Measurements from ENCODE around the gene ZCCHC13. TPM values are rescaled to one million over a fixed set of nuclear protein-coding genes. Genes with fewer than 3 reads are reported as not detected.

ZCCHC13 gene
- total RNA-seq, 1 donor from 2014 or later, result not detected

GRCh38 chrX:74353984-74354383, 50.0 kb downstream of the ZCCHC13 start:
- no peaks in the 10 kb centered on the region for H3K4me1 Mint-ChIP-seq (ENCODE audit: low read depth)
- peaks cover 2% of the 10 kb centered on the region for H3K27me3 Mint-ChIP-seq (ENCODE audit: low read depth)
- DNase-seq (ENCODE audit: low spot score), result no peak
- H3K9me3 Mint-ChIP-seq (ENCODE audit: low read depth), result no peaks in the 10 kb centered on the region
- no peaks in the 10 kb centered on the region for H3K36me3 Mint-ChIP-seq (ENCODE audit: low read depth)
- no peak overlapping the region for H3K4me3 Mint-ChIP-seq (ENCODE audit: unreplicated experiment)
- no peak for TF ChIP-seq CTCF (IDR thresholded peaks at IDR 0.05)
- no peak overlapping the region for H3K27ac Mint-ChIP-seq (ENCODE audit: unreplicated experiment)

Small RNA genes lying within 50 kb of the gene (microRNA-seq; reads per million reads assigned to microRNA genes)
- gene MIR374A (ENCODE audit: borderline number of aligned reads), result 629 reads per million, percentile 76 among the genes with 10 or more reads in this experiment
- 8.9 reads per million, percentile 20 among the genes with 10 or more reads in this experiment for gene MIR545 (ENCODE audit: borderline number of aligned reads)

Other genes with a start within 250 kb of the ZCCHC13 start
- gene SLC16A2, start 117.3 kb downstream of the ZCCHC13 start, total RNA-seq, result 17.7 to 23.1 TPM (median 18.3 TPM) in 3 replicates